GM12892 (cell line): ENCODE data around the gene VPS9D1.
A peak's percentile ranks its signal among the peaks of the same experiment; 100 is the strongest.

Source experiments
- POLR2A ChIP-seq: IDR thresholded peaks from 2 replicates; pipeline ENCODE4 v1.6.1; 2011; ENCODE audit warnings: low read depth, low read length, control low read depth
- POLR2AphosphoS5 ChIP-seq: IDR thresholded peaks from 2 replicates; pipeline ENCODE4 v1.6.1; 2011; ENCODE audit warnings: low read depth, low read length, control low read depth
- TAF1 ChIP-seq: IDR thresholded peaks from 2 replicates; pipeline ENCODE4 v1.6.1; 2011; ENCODE audit warnings: low read depth, mild to moderate bottlenecking, control low read depth, low read length, borderline replicate concordance

GRCh38 chr16:89721546-89722391, 1.1 kb upstream of the VPS9D1 start:
- TF ChIP-seq POLR2A: 0 out of 2 replicates have a peak, but pooled peaks have one; percentile 7
- TF ChIP-seq POLR2AphosphoS5: no peak; the same call in 1 of the 2 replicates
- TF ChIP-seq TAF1: no peak
